OCI-LY7 (cell line): ENCODE measurements around the gene RPP30. TPM values are rescaled to one million over a fixed set of nuclear protein-coding genes. Genes with fewer than 3 reads are reported as not detected.

ENCODE experiments used
- BruUV-seq: library from RNA; stranded (reverse); fragments of 400-500 nt; replicated peaks from 2 replicates; lab custom pipeline; 2021; lab: Mats Ljungman, UMichigan
- CTCF ChIA-PET: fragments of 300-600 bp; sonication (Branson Sonifier 250); formaldehyde crosslinking; loops from one replicate; lab custom pipeline; 2022; ENCODE audit warnings: antibody characterized with exemption; ENCODE audit not compliant: unreplicated experiment; lab: Charles Lee
- POLR2A ChIA-PET: fragments of 300-600 bp; sonication (Branson Sonifier 250); formaldehyde crosslinking; loops from one replicate; lab custom pipeline; 2022; ENCODE audit warnings: antibody characterized with exemption; lab: Charles Lee
- DNase-seq: peaks from one replicate; pipeline ENCODE4 v3.0.0-alpha.2; 2015; ENCODE audit warnings: low spot score
- H2AFZ ChIP-seq: fragments of 200-600 bp; sonication (generic), shearing (Covaris generic); 2 replicates; pipeline ENCODE4 v1.6.1; 2014; ENCODE audit warnings: mild to moderate bottlenecking, antibody characterized with exemption, low read length, moderate library complexity
- H3K27ac ChIP-seq: fragments of 200-600 bp; sonication (generic); 2 replicates; pipeline ENCODE4 v1.5.1; 2014; ENCODE audit warnings: mixed run types, low read depth, mild to moderate bottlenecking, moderate library complexity, low read length, inconsistent platforms; ENCODE audit not compliant: poor library complexity, severe bottlenecking
- H3K36me3 ChIP-seq: fragments of 200-600 bp; sonication (generic); 2 replicates; pipeline ENCODE4 v1.6.1; 2014; ENCODE audit warnings: mild to moderate bottlenecking, antibody characterized with exemption, low read length, moderate library complexity, mixed read lengths; ENCODE audit not compliant: insufficient read depth
- H3K4me1 ChIP-seq: fragments of 200-600 bp; sonication (generic); 2 replicates; pipeline ENCODE4 v1.5.1; 2014; ENCODE audit warnings: mild to moderate bottlenecking, low read length; ENCODE audit not compliant: insufficient read depth, poor library complexity, severe bottlenecking
- H3K4me2 ChIP-seq: fragments of 200-600 bp; sonication (generic); 2 replicates; pipeline ENCODE4 v1.6.1; 2014; ENCODE audit warnings: mild to moderate bottlenecking, low read length
- H3K4me3 ChIP-seq: fragments of 200-600 bp; sonication (generic); 2 replicates; pipeline ENCODE4 v1.5.1; 2014; ENCODE audit warnings: mild to moderate bottlenecking, low read depth, low read length; ENCODE audit not compliant: poor library complexity, severe bottlenecking
- H3K79me2 ChIP-seq: fragments of 200-600 bp; sonication (generic); 2 replicates; pipeline ENCODE4 v1.6.1; 2016; ENCODE audit warnings: low read depth, mild to moderate bottlenecking, low read length, moderate library complexity, mixed read lengths; ENCODE audit not compliant: insufficient read depth
- H3K9me2 ChIP-seq: fragments of 200-600 bp; sonication (generic); 2 replicates; pipeline ENCODE4 v1.6.1; 2016; ENCODE audit warnings: mild to moderate bottlenecking, low read length, mixed read lengths; ENCODE audit not compliant: insufficient read depth
- H3K9me3 ChIP-seq: fragments of 200-600 bp; sonication (generic); 2 replicates; pipeline ENCODE4 v1.6.1; 2014; ENCODE audit warnings: mild to moderate bottlenecking, mixed run types, low read length, mixed read lengths
- H4K20me1 ChIP-seq: fragments of 200-600 bp; sonication (generic); 2 replicates; pipeline ENCODE4 v1.6.1; 2014; ENCODE audit warnings: mild to moderate bottlenecking, antibody characterized with exemption, low read length, moderate library complexity, mixed read lengths; ENCODE audit not compliant: insufficient read depth
- EZH2phosphoT487 ChIP-seq: fragments of 200-600 bp; sonication (generic); IDR thresholded peaks from 2 replicates; pipeline ENCODE4 v1.6.1; 2018; ENCODE audit warnings: low read depth, borderline replicate concordance, mild to moderate bottlenecking, mixed run types, antibody characterized with exemption, low read length, moderate library complexity, mixed read lengths
- intact Hi-C: fragments of 100-400 bp; cut with micrococcal nuclease; formaldehyde crosslinking; loops from one replicate; pipeline ENCODE4 v1.10.0; 2022; ENCODE audit not compliant: unreplicated experiment
- total RNA-seq, 2 experiments: library from RNA; depleted of rRNA in 1 of 2; stranded (reverse); fragments of >200 nt in 1 of 2; shearing (Covaris generic) in 1 of 2; gene quantifications; 2 replicates each; pipeline ENCODE4 v1.2.3, GENCODE V29; 2014 to 2022
- TF ChIP-seq, protein P1 (sequence below): fragments of 200-600 bp; sonication (generic); conservative IDR thresholded peaks from 2 replicates; pipeline ENCODE4 v1.5.1; 2014; ENCODE audit warnings: mild to moderate bottlenecking, antibody characterized with exemption, low read length, moderate library complexity, mixed read lengths

The RPP30 gene
- total RNA-seq, 2 experiments from 2014 or later = 34.3 to 50.4 TPM

DNA sequence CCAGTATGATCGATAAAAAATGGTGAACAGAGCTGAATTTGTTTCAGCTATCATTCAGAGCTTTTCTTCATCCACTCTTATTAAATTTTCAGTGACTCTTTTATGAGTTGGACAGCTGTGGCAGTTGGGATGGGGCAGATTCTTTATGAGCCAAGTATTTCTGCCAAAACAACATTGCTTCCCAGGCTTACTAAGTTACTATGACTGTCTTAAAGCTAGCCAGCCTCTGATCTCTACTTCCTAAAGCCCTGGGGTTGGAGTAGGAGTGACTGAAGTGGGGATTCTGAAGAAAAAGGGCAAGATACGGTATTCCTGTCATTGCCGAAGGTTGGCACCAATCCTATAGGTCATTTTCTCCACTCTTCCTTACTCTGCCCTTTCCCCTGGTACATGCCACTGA is 12.7 kb downstream of the RPP30 start:
- no peak for DNase-seq
- POLR2A ChIA-PET = interaction anchor here (0.8 to 1.2 kb wide), 4 partner anchors 9 to 17 kb away, joined by 3 to 5 read pairs (median 3); partner anchors contain the start of gene RPP30
- H3K4me3 ChIP-seq = no peak overlapping the region
- intact Hi-C loops = no loop called here
- no peaks in the 10 kb centered on the region for H3K9me2 ChIP-seq
- no peaks in the 10 kb centered on the region for H3K9me3 ChIP-seq
- peaks cover 97% of the 10 kb centered on the region for H3K36me3 ChIP-seq
- no peaks in the 10 kb centered on the region for H3K4me1 ChIP-seq
- BruUV-seq = no TSS peak
- H3K79me2 ChIP-seq = no peaks in the 10 kb centered on the region
- H3K4me2 ChIP-seq = no peak overlapping the region
- peaks cover 5% of the 10 kb centered on the region; the same call in 1 of the 2 replicates for H4K20me1 ChIP-seq
- TF ChIP-seq, protein P1, sequence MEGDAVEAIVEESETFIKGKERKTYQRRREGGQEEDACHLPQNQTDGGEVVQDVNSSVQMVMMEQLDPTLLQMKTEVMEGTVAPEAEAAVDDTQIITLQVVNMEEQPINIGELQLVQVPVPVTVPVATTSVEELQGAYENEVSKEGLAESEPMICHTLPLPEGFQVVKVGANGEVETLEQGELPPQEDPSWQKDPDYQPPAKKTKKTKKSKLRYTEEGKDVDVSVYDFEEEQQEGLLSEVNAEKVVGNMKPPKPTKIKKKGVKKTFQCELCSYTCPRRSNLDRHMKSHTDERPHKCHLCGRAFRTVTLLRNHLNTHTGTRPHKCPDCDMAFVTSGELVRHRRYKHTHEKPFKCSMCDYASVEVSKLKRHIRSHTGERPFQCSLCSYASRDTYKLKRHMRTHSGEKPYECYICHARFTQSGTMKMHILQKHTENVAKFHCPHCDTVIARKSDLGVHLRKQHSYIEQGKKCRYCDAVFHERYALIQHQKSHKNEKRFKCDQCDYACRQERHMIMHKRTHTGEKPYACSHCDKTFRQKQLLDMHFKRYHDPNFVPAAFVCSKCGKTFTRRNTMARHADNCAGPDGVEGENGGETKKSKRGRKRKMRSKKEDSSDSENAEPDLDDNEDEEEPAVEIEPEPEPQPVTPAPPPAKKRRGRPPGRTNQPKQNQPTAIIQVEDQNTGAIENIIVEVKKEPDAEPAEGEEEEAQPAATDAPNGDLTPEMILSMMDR = no peak
- TF ChIP-seq EZH2phosphoT487 = no peak
- H3K27ac ChIP-seq = no peak overlapping the region
- H2AFZ ChIP-seq = no peak overlapping the region
- CTCF ChIA-PET = no interaction called here

DNA sequence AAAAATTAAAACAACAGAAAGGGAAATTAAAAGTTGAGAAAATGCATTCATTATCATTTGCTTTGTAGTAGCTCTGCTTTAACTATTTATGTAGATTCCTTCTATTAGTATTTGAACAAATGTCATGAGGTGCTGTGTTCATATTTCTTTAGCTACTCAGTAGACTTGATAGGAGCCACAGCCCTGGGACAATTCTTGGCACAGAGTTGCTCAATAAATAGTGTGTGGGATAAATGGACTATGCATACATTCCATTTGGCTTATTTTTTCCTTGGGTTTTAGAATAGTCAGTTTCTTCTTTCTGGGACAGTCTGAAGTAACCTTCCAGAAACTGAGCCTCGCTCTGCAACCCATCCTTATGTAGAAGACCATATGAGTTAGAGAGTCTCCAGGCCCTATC is 13.4 kb downstream of the RPP30 start:
- Histone ChIP-seq H3K36me3 (peaks cover 97% of the 10 kb centered on the region), H3K9me3 (no peaks in the 10 kb centered on the region), H3K27ac (no peak overlapping the region), H3K4me3 (no peak overlapping the region), H3K4me1 (no peaks in the 10 kb centered on the region), H2AFZ (no peak overlapping the region), H3K4me2 (no peak overlapping the region), H3K9me2 (no peaks in the 10 kb centered on the region), H4K20me1 (no peaks in the 10 kb centered on the region), H3K79me2 (no peaks in the 10 kb centered on the region)
- intact Hi-C loops = no loop called here
- TF ChIP-seq, protein P1 = no peak
- no peak for TF ChIP-seq EZH2phosphoT487
- DNase-seq = no peak
- CTCF ChIA-PET = no interaction called here
- BruUV-seq = no TSS peak
- POLR2A ChIA-PET = interaction anchor here (1.0 to 1.2 kb wide), 2 partner anchors 9 to 10 kb away, joined by 3 to 5 read pairs; no protein-coding TSS in a partner anchor

DNA sequence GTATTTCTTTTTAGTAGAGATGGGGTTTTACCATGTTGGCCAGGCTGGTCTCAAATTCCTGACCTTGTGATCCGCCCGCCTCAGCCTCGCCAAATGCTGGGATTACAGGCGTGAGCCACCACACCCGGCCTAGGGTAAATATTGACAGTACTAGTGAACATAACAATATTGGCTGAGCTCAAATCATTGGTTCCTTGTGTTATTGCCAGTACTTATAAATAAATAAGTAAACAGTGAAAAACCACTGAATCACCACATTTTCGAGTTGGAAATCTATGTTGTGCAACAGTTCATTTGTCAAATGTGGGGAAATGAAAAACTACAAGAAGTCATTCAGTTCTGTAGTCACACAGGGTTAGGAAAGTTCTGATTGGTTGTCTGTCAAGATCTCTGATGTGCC is 15.8 kb downstream of the RPP30 start:
- intact Hi-C loops = no loop called here
- Histone ChIP-seq H3K4me1 (no peaks in the 10 kb centered on the region), H3K36me3 (peaks cover 97% of the 10 kb centered on the region), H3K9me3 (no peaks in the 10 kb centered on the region), H3K79me2 (no peaks in the 10 kb centered on the region), H3K4me3 (no peak overlapping the region), H3K4me2 (no peak overlapping the region), H2AFZ (no peak overlapping the region), H3K9me2 (no peaks in the 10 kb centered on the region), H4K20me1 (no peaks in the 10 kb centered on the region), H3K27ac (no peak overlapping the region)
- POLR2A ChIA-PET = interaction anchor here (0.5 kb wide), 1 partner anchor 10 kb away, joined by 5 read pairs; no protein-coding TSS in a partner anchor
- TF ChIP-seq, protein P1 = no peak
- no peak for TF ChIP-seq EZH2phosphoT487
- CTCF ChIA-PET = no interaction called here
- no TSS peak for BruUV-seq
- DNase-seq = no peak
